Tibial artery (tissue), 4 donors: Measurements from ENCODE around the gene CCDC57.

Experiments used
- DNase-seq, 2 donors: peaks; one replicate each; pipeline ENCODE4 v3.0.0-alpha.2; 2019
- H3K27ac ChIP-seq, 2 donors: fragments of 200-600 bp; sonication (generic) in 1 of 2; 1 replicate in 1 of 2; 2 replicates in 1 of 2; pipeline ENCODE4 v1.5.1; 2018 to 2019; ENCODE audit warnings: mild to moderate bottlenecking in 1 of 2
- H3K27me3 ChIP-seq, 2 donors: fragments of 200-600 bp; sonication (generic) in 1 of 2; one replicate each; pipeline versions ENCODE4 v1.5.1 to v1.6.0; 2016 to 2019
- H3K36me3 ChIP-seq, 3 donors: fragments of 200-600 bp; sonication (generic) in 2 of 3; one replicate each; pipeline ENCODE4 v1.5.1; 2016 to 2019; ENCODE audit warnings: mild to moderate bottlenecking in 2 of 3
- H3K4me1 ChIP-seq, 4 donors: fragments of 200-600 bp; sonication (generic) in 2 of 4; 1 replicate in 3 of 4; 2 replicates in 1 of 4; pipeline ENCODE4 v1.5.1; 2016 to 2019
- H3K4me3 ChIP-seq, 2 donors: fragments of 200-600 bp; sonication (generic) in 1 of 2; 1 replicate in 1 of 2; 2 replicates in 1 of 2; pipeline ENCODE4 v1.5.1; 2018 to 2019; ENCODE audit warnings: mild to moderate bottlenecking in 2 of 2
- H3K9me3 ChIP-seq, 3 donors: fragments of 200-600 bp; sonication (generic) in 1 of 3; one replicate each; pipeline ENCODE4 v1.5.1; 2016 to 2019
- CTCF ChIP-seq, 2 experiments: fragments of 200-600 bp in 1 of 2; fragments of 450-650 bp in 1 of 2; IDR thresholded peaks; one replicate each; pipeline ENCODE4 v1.5.1; 2017 to 2019; ENCODE audit warnings: antibody characterized with exemption in 2 of 2, mild to moderate bottlenecking in 1 of 2, moderate library complexity in 1 of 2
- intact Hi-C: fragments of 100-400 bp; cut with DNase I; formaldehyde crosslinking; loops from one replicate; pipeline ENCODE4 v1.15.0; 2023; ENCODE audit warnings: low total_unique reads

Gene CCDC57

GRCh38 chr17:82107341-82107860 lies 105.2 kb downstream of the CCDC57 start:
- no peaks in the 10 kb centered on the region for H3K27me3 ChIP-seq
- H3K4me3 ChIP-seq: no peak overlapping the region
- peaks cover 0 to 5% (median 0%) of the 10 kb centered on the region in 3 donors for H3K36me3 ChIP-seq
- peak in 1 of 2 donors; percentile 59 for DNase-seq
- peak in 1 of 2 experiments; percentile 17 for TF ChIP-seq CTCF (IDR thresholded peaks at IDR 0.05)
- peak overlapping the region; percentile 69 for H3K27ac ChIP-seq
- H3K4me1 ChIP-seq: peaks cover 0 to 44% (median 27%) of the 10 kb centered on the region in 4 donors
- intact Hi-C loops: no loop called here
- no peaks in the 10 kb centered on the region for H3K9me3 ChIP-seq

- Histone ChIP-seq H3K27ac (peak overlapping the region; percentile 69), H3K9me3 (no peaks in the 10 kb centered on the region), H3K4me3 (peak overlapping the region in 1 of 2 donors; percentile 24), H3K36me3 (no peaks in the 10 kb centered on the region), H3K27me3 (no peaks in the 10 kb centered on the region), H3K4me1 (peaks cover 0 to 45% (median 27%) of the 10 kb centered on the region in 4 donors)
- no peak for TF ChIP-seq CTCF (IDR thresholded peaks at IDR 0.05)
- intact Hi-C loops: no loop called here
- DNase-seq: peak in 1 of 2 donors; percentile 75
Measured at GRCh38 chr17:82106688-82107305, 105.8 kb downstream of the CCDC57 start.

DNA sequence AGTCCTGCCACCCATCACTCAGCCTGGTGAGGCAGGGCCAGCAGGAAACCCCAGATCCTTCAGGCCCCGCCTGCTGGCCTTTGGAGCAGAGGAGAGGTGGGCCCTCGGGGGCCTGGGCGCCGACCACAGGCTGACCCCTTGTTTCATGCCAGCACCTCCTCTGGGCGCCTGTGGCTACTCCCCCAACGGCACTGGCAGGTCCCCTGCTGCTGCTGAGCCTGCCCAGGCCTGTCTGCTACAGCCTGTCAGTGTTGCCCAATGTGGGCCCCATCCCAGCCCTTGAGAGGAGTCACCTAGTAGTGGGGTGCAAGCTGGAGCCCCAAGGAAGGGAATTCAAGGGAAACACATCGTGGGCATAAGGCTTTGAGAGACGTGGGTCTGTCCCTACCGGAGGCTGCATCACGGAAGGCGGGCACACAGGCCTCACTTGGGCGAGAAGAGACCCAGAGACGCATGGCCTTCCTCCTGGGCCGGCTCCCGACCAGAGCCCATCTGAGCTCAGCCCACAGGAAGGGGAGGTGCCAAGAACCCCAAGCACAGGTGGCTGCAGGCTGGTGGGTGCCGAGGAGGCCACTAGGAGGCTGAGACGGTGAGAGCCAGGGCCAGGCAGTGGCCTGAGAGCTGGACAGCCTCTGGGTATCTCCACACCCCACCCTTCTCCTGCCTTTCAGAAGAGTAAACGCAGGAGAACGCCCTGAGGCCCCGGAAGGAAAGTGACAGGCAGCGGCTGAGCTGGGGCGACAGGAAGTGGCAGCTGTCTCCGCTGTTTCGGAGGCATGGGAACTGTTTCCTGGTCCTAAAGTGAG lies 106.6 kb downstream of the CCDC57 start:
- Histone ChIP-seq H3K27me3 (no peaks in the 10 kb centered on the region), H3K9me3 (no peaks in the 10 kb centered on the region), H3K4me1 (peaks cover 0 to 51% (median 27%) of the 10 kb centered on the region in 4 donors), H3K36me3 (no peaks in the 10 kb centered on the region), H3K27ac (peak overlapping the region; percentile 69), H3K4me3 (peak overlapping the region in 1 of 2 donors; percentile 24)
- no peak for DNase-seq
- TF ChIP-seq CTCF (IDR thresholded peaks at IDR 0.05): peak in 1 of 2 experiments; percentile 12
- intact Hi-C loops: no loop called here

GRCh38 chr17:82105417-82105881 lies 107.2 kb downstream of the CCDC57 start:
- Histone ChIP-seq H3K4me1 (peaks cover 0 to 57% (median 27%) of the 10 kb centered on the region in 4 donors), H3K27ac (peak overlapping the region; percentile 69), H3K4me3 (no peak overlapping the region), H3K36me3 (no peaks in the 10 kb centered on the region), H3K9me3 (no peaks in the 10 kb centered on the region), H3K27me3 (no peaks in the 10 kb centered on the region)
- DNase-seq: no peak
- intact Hi-C loops: no loop called here
- TF ChIP-seq CTCF (IDR thresholded peaks at IDR 0.05): no peak

- H3K4me3 ChIP-seq: no peak overlapping the region
Measured at GRCh38 chr17:82104797-82105416, 107.7 kb downstream of the CCDC57 start.

More at GRCh38 chr17:82104797-82105416, 107.7 kb downstream of the CCDC57 start:
- H3K27me3 ChIP-seq: no peaks in the 10 kb centered on the region
- TF ChIP-seq CTCF (IDR thresholded peaks at IDR 0.05): no peak
- H3K4me1 ChIP-seq: peaks cover 0 to 63% (median 29%) of the 10 kb centered on the region in 4 donors
- intact Hi-C loops: no loop called here
- H3K27ac ChIP-seq: peak overlapping the region in 1 of 2 donors; percentile 70
- no peak for DNase-seq
- no peaks in the 10 kb centered on the region for H3K36me3 ChIP-seq
- H3K9me3 ChIP-seq: no peaks in the 10 kb centered on the region
